Peyer's patch (tissue), 4 donors: ENCODE measurements around the gene HOXA3. TPM values are rescaled to one million over a fixed set of nuclear protein-coding genes. Genes with fewer than 3 reads are reported as not detected.

Experiments
- DNase-seq, 3 donors: peaks; one replicate each; pipeline ENCODE4 v3.0.0-alpha.2; 2017 to 2019
- H3K27ac ChIP-seq, 4 donors: fragments of 200-600 bp; sonication (generic); one replicate each; pipeline ENCODE4 v1.5.1; 2016 to 2019
- H3K27me3 ChIP-seq, 2 donors: fragments of 200-600 bp; sonication (generic); one replicate each; pipeline ENCODE4 v1.5.1; 2019
- H3K36me3 ChIP-seq, 3 donors: fragments of 200-600 bp; sonication (generic); one replicate each; pipeline ENCODE4 v1.5.1; 2016 to 2019
- H3K4me1 ChIP-seq, 4 donors: fragments of 200-600 bp; sonication (generic); one replicate each; pipeline ENCODE4 v1.5.1; 2016 to 2019
- H3K4me3 ChIP-seq, 4 donors: fragments of 200-600 bp; sonication (generic); 1 replicate in 3 of 4; 2 replicates in 1 of 4; pipeline ENCODE4 v1.5.1; 2016 to 2019; ENCODE audit warnings: mild to moderate bottlenecking in 1 of 4
- H3K9me3 ChIP-seq, 4 donors: fragments of 200-600 bp; sonication (generic); one replicate each; pipeline ENCODE4 v1.5.1; 2016 to 2019; ENCODE audit warnings: mild to moderate bottlenecking in 1 of 4
- POLR2A ChIP-seq, 2 donors: fragments of 450-650 bp; IDR thresholded peaks; one replicate each; pipeline ENCODE4 v1.5.1; 2017; ENCODE audit warnings: antibody characterized with exemption in 2 of 2, mild to moderate bottlenecking in 2 of 2, moderate library complexity in 2 of 2
- total RNA-seq, 4 donors: library from RNA; depleted of rRNA; stranded (reverse); fragments of >200 nt; gene quantifications; one replicate each; pipeline ENCODE4 v1.1.0, GENCODE V29; 2016
- TF ChIP-seq, protein P1 (sequence below), 6 experiments: fragments of 450-650 bp in 4 of 6; fragments of 200-600 bp in 2 of 6; sonication (generic) in 1 of 6; IDR thresholded peaks; one replicate each; pipeline ENCODE4 v1.5.1; 2017 to 2019; ENCODE audit warnings: antibody characterized with exemption in 6 of 6, mild to moderate bottlenecking in 3 of 6, moderate library complexity in 1 of 6

The HOXA3 gene
- total RNA-seq, 4 donors from 2014 or later, result 6.7 to 21.2 (median 13.9) TPM

- TF ChIP-seq, protein P1, sequence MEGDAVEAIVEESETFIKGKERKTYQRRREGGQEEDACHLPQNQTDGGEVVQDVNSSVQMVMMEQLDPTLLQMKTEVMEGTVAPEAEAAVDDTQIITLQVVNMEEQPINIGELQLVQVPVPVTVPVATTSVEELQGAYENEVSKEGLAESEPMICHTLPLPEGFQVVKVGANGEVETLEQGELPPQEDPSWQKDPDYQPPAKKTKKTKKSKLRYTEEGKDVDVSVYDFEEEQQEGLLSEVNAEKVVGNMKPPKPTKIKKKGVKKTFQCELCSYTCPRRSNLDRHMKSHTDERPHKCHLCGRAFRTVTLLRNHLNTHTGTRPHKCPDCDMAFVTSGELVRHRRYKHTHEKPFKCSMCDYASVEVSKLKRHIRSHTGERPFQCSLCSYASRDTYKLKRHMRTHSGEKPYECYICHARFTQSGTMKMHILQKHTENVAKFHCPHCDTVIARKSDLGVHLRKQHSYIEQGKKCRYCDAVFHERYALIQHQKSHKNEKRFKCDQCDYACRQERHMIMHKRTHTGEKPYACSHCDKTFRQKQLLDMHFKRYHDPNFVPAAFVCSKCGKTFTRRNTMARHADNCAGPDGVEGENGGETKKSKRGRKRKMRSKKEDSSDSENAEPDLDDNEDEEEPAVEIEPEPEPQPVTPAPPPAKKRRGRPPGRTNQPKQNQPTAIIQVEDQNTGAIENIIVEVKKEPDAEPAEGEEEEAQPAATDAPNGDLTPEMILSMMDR (IDR thresholded peaks at IDR 0.05), result no peak
- no peak for TF ChIP-seq POLR2A (IDR thresholded peaks at IDR 0.05)
- no peaks in the 10 kb centered on the region for H3K27me3 ChIP-seq
- peaks cover 0 to 7% (median 0%) of the 10 kb centered on the region in 4 donors for H3K9me3 ChIP-seq
- peak overlapping the region in 2 of 4 donors; percentile 74 to 81 for H3K4me3 ChIP-seq
- peak overlapping the region in 3 of 4 donors; percentile 76 to 93 (median 91) for H3K27ac ChIP-seq
- H3K4me1 ChIP-seq, result peaks cover 3 to 66% (median 12%) of the 10 kb centered on the region in 4 donors
- DNase-seq, result peak in 2 of 3 donors; percentile 47 to 70
- H3K36me3 ChIP-seq, result no peaks in the 10 kb centered on the region
Measured at GRCh38 chr7:27157702-27158431, 5.5 kb upstream of the HOXA3 start.

- Histone ChIP-seq H3K9me3 (peaks cover 0 to 7% (median 0%) of the 10 kb centered on the region in 4 donors), H3K27ac (peak overlapping the region; percentile 69 to 93 (median 84)), H3K4me1 (peaks cover 3 to 66% (median 12%) of the 10 kb centered on the region in 4 donors), H3K27me3 (no peaks in the 10 kb centered on the region), H3K4me3 (peak overlapping the region; percentile 33 to 81 (median 55)), H3K36me3 (no peaks in the 10 kb centered on the region)
- peak; percentile 9 to 64 (median 45) for DNase-seq
- TF ChIP-seq, protein P1 (IDR thresholded peaks at IDR 0.05), result no peak
- no peak for TF ChIP-seq POLR2A (IDR thresholded peaks at IDR 0.05)
Measured at GRCh38 chr7:27156916-27157701, 4.7 kb upstream of the HOXA3 start.

- Histone ChIP-seq H3K4me3 (peak within 1 kb of the TSS; percentile 33 to 81 (median 55)), H3K9me3 (peaks cover 0 to 7% (median 0%) of the 10 kb centered on the region in 4 donors), H3K27ac (peak within 1 kb of the TSS; percentile 69 to 93 (median 84)), H3K27me3 (no peaks in the 10 kb centered on the region), H3K4me1 (peaks cover 3 to 60% (median 13%) of the 10 kb centered on the region in 4 donors), H3K36me3 (no peaks in the 10 kb centered on the region)
- DNase-seq, result peak; percentile 25 to 83 (median 76)
- TF ChIP-seq, protein P1 (IDR thresholded peaks at IDR 0.05), result no peak
- TF ChIP-seq POLR2A (IDR thresholded peaks at IDR 0.05), result peak in 1 of 2 donors; percentile 39
Measured at GRCh38 chr7:27156508-27156898, 4.1 kb upstream of the HOXA3 start, which contains the start of gene HOXA7. HOXA7 (minus strand) TSS chr7:27156675; CDS start chr7:27156545, 130 bp downstream.

GRCh38 chr7:27155816-27156507, 3.6 kb upstream of the HOXA3 start:
- peak; percentile 15 to 78 (median 69) for DNase-seq
- TF ChIP-seq, protein P1 (IDR thresholded peaks at IDR 0.05), result no peak
- peak; percentile 38 to 51 for TF ChIP-seq POLR2A (IDR thresholded peaks at IDR 0.05)
- H3K4me3 ChIP-seq, result peak overlapping the region; percentile 33 to 81 (median 55)
- H3K27ac ChIP-seq, result peak overlapping the region; percentile 69 to 93 (median 84)
- H3K4me1 ChIP-seq, result peaks cover 3 to 55% (median 13%) of the 10 kb centered on the region in 4 donors
- no peaks in the 10 kb centered on the region for H3K27me3 ChIP-seq
- peaks cover 0 to 7% (median 0%) of the 10 kb centered on the region in 4 donors for H3K9me3 ChIP-seq
- H3K36me3 ChIP-seq, result no peaks in the 10 kb centered on the region
